ENCODE results near the gene FBN1.

The FBN1 gene

GRCh38 chr15:48580736-48581135 is 64.8 kb downstream of the FBN1 start:
- no peak for DNase-seq (ENCODE audit: low read depth)

- DNase-seq (ENCODE audit: low read depth): no peak
Measured at GRCh38 chr15:48579945-48580671, 65.4 kb downstream of the FBN1 start.

- DNase-seq (ENCODE audit: low read depth): no peak
Measured at GRCh38 chr15:48578965-48579364, 66.5 kb downstream of the FBN1 start.

- DNase-seq (ENCODE audit: low read depth): no peak
Measured at GRCh38 chr15:48577469-48577868, 68.0 kb downstream of the FBN1 start.

- DNase-seq (ENCODE audit: low read depth): no peak
Measured at GRCh38 chr15:48574187-48574586, 71.3 kb downstream of the FBN1 start.

- no peak for DNase-seq (ENCODE audit: low read depth)
Measured at GRCh38 chr15:48573780-48574179, 71.7 kb downstream of the FBN1 start.

- no peak for DNase-seq (ENCODE audit: low read depth)
Measured at GRCh38 chr15:48572823-48573222, 72.7 kb downstream of the FBN1 start.

- DNase-seq (ENCODE audit: low read depth): no peak
Measured at GRCh38 chr15:48571510-48571909, 74.0 kb downstream of the FBN1 start.

GRCh38 chr15:48570822-48571221 is 74.7 kb downstream of the FBN1 start:
- DNase-seq (ENCODE audit: low read depth): no peak

GRCh38 chr15:48569591-48570302 is 75.8 kb downstream of the FBN1 start:
- DNase-seq (ENCODE audit: low read depth): no peak

- no peak for DNase-seq (ENCODE audit: low read depth)
Measured at GRCh38 chr15:48566668-48567067, 78.8 kb downstream of the FBN1 start.

- DNase-seq (ENCODE audit: low read depth): no peak
Measured at GRCh38 chr15:48565560-48566482, 79.7 kb downstream of the FBN1 start.

GRCh38 chr15:48564690-48565089 is 80.8 kb downstream of the FBN1 start:
- DNase-seq (ENCODE audit: low read depth): no peak

- DNase-seq (ENCODE audit: low read depth): no peak
Measured at GRCh38 chr15:48563934-48564333, 81.6 kb downstream of the FBN1 start.

- no peak for DNase-seq (ENCODE audit: low read depth)
Measured at GRCh38 chr15:48560321-48561051, 85.0 kb downstream of the FBN1 start.

GRCh38 chr15:48559285-48559684 is 86.2 kb downstream of the FBN1 start:
- no peak for DNase-seq (ENCODE audit: low read depth)

GRCh38 chr15:48558226-48558625 is 87.3 kb downstream of the FBN1 start:
- no peak for DNase-seq (ENCODE audit: low read depth)

- no peak for DNase-seq (ENCODE audit: low read depth)
Measured at GRCh38 chr15:48557335-48557734, 88.2 kb downstream of the FBN1 start.

- DNase-seq (ENCODE audit: low read depth): no peak
Measured at GRCh38 chr15:48556159-48556897, 89.2 kb downstream of the FBN1 start.

GRCh38 chr15:48555241-48555881 is 90.1 kb downstream of the FBN1 start:
- DNase-seq (ENCODE audit: low read depth): no peak

GRCh38 chr15:48554112-48554511 is 91.4 kb downstream of the FBN1 start:
- no peak for DNase-seq (ENCODE audit: low read depth)
